B cell (primary cell): ENCODE data around the gene TYK2.

Experiments used
- EZH2 ChIP-seq: IDR thresholded peaks from 2 replicates; pipeline ENCODE4 v1.6.1; 2012; ENCODE audit warnings: borderline replicate concordance, low read depth, mild to moderate bottlenecking, moderate library complexity, low read length; ENCODE audit not compliant: insufficient read depth, poor library complexity, severe bottlenecking
- TF ChIP-seq, protein P1 (sequence below): fragments of 200-600 bp; IDR thresholded peaks from one replicate; pipeline ENCODE4 v1.8.0; 2022; ENCODE audit warnings: antibody characterized with exemption, mild to moderate bottlenecking

DNA sequence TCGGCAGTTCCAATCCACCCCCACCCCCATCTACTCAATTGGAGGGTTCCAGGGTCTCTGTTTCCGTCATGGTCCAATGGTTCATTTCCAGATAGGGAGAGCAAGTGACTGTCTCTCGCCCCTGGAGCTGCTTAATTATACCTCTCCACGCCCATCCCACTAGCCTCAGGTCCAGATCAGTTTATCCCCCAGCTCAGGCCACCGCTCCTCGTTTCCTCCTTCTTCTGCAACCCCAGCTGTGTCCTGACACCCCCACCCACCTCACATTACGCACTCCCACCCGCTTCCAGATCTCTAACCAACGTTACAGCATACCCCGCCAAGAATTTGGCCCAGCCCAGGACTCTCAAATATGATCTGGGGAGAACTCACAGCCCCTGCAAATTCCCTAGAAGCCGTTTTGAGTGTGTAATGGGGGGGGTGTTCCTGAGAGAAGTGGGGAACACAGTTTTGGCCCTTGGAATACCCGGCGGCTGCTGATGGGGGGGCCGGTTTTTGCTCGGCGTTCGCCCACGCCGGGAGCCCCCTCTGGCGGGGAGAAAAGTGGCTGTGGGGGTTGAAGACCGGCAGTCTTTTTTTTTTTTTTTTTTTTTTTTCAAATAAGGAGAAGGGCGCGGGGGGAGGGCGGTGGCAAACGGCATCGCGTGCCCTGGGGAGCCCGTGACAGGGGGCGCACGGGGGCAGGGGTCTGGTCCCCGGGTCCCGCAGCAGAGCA is 38.3 kb upstream of the TYK2 start:
- TF ChIP-seq, protein P1, sequence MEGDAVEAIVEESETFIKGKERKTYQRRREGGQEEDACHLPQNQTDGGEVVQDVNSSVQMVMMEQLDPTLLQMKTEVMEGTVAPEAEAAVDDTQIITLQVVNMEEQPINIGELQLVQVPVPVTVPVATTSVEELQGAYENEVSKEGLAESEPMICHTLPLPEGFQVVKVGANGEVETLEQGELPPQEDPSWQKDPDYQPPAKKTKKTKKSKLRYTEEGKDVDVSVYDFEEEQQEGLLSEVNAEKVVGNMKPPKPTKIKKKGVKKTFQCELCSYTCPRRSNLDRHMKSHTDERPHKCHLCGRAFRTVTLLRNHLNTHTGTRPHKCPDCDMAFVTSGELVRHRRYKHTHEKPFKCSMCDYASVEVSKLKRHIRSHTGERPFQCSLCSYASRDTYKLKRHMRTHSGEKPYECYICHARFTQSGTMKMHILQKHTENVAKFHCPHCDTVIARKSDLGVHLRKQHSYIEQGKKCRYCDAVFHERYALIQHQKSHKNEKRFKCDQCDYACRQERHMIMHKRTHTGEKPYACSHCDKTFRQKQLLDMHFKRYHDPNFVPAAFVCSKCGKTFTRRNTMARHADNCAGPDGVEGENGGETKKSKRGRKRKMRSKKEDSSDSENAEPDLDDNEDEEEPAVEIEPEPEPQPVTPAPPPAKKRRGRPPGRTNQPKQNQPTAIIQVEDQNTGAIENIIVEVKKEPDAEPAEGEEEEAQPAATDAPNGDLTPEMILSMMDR = no peak
- peak; percentile 1 for TF ChIP-seq EZH2
